Pancreas (tissue), 10 donors: ENCODE measurements around the gene TMBIM6. TPM values are rescaled to one million over a fixed set of nuclear protein-coding genes. Genes with fewer than 3 reads are reported as not detected.
"Not testable (repeated sequence)": the region's sequence is repeated elsewhere in the genome, so short reads cannot be mapped to it uniquely, and the experiment has no call there.

Experiments used
- ATAC-seq, 4 donors: fragments of 200-7000 bp; cut with Tn5 transposase; one replicate each; pipeline versions ENCODE4 v1.8.0 to v1.9.1; 2020; ENCODE audit warnings: mild to moderate bottlenecking in 4 of 4, moderate library complexity in 4 of 4
- DNase-seq, 6 donors: peaks; one replicate each; pipeline ENCODE4 v3.0.0-alpha.2; 2020
- FAIRE-seq: peaks from 2 replicates; lab custom pipeline; 2012; peaks lifted over from hg19 to GRCh38; lab: Jason Lieb, UNC
- H3K27ac ChIP-seq, 4 donors: fragments of 200-600 bp; sonication (generic); 1 replicate in 3 of 4; 2 replicates in 1 of 4; pipeline versions ENCODE4 v1.5.0 to v1.8.0; 2020
- H3K27me3 ChIP-seq, 4 donors: fragments of 200-600 bp; one replicate each; pipeline ENCODE4 v1.8.0; 2021
- H3K36me3 ChIP-seq, 3 donors: fragments of 200-600 bp; sonication (generic) in 1 of 3; one replicate each; pipeline versions ENCODE4 v1.5.0 to v1.8.0; 2020 to 2021
- H3K4me1 ChIP-seq, 3 donors: fragments of 200-600 bp; one replicate each; pipeline ENCODE4 v1.8.0; 2021
- H3K4me3 ChIP-seq, 4 donors: fragments of 200-600 bp; sonication (generic) in 2 of 4; one replicate each; pipeline versions ENCODE4 v1.5.0 to v1.8.0; 2020 to 2021
- H3K9me3 ChIP-seq, 4 donors: fragments of 200-600 bp; one replicate each; pipeline ENCODE4 v1.8.0; 2021
- whole genome bisulfite sequencing, 2 donors: extraction: QIAGEN DNeasy Blood & Tissue Kit; methylation state at CpG; one replicate each; pipeline ENCODE4 v1.1.7; 2013; 5-methylcytosine and 5-hydroxymethylcytosine counted together
- intact Hi-C, 3 donors: fragments of 100-400 bp; cut with DNase I; formaldehyde crosslinking; loops; one replicate each; pipeline versions ENCODE4 v1.11.1 to v1.14.2; 2022
- polyA plus RNA-seq, 2 donors: library from polyadenylated mRNA; stranded (reverse); fragments of 200-250 nt; gene quantifications; one replicate each; pipeline ENCODE4 v1.2.3, GENCODE V29; 2013
- total RNA-seq, 6 donors: library from RNA; stranded (reverse); fragmentation: NEBNext Ultra II Directional in 4 of 6; extraction: Animal tissue kit (Norgen Biotek cat#: 25700) in 4 of 6; gene quantifications; one replicate each; pipeline versions ENCODE4 v1.2.1 to v1.2.4, GENCODE V29; 2021 to 2023
- TF ChIP-seq, protein P1 (sequence below), 4 donors: fragments of 200-600 bp; sonication (generic) in 3 of 4; IDR thresholded peaks; one replicate each; pipeline versions ENCODE4 v1.5.0 to v1.8.0; 2021; ENCODE audit warnings: antibody characterized with exemption in 4 of 4
- donor health status: healthy with polysubstance abuse.
- donor health status: DM: no; HTN: no; CAD: no; lungs with moderate emphysema.
- donor health status: DM: no; HTN: no; CAD: no.
- donor health status: control.
- donor health status: control.
- donor health status: Bipolar disorder and iron deficiency.
- donor health status: DM: yes; HTN: yes; CAD: no.
- donor health status: DM: no; HTN: no; CAD: no.
- donor health status: DM: no; HTN: no; CAD: no.
- donor health status: DM: yes; HTN: yes; CAD: no.

The TMBIM6 gene
- total and polyA plus RNA-seq, 8 donors, result 71.1 to 367 (median 256) TPM

- no peak for DNase-seq
- intact Hi-C loops, result loop anchor here in 1 of 3 donors (10.0 kb wide), 1 partner anchor 55 kb away; no protein-coding TSS in a partner anchor
- Histone ChIP-seq H3K36me3 (no peaks in the 10 kb centered on the region), H3K27me3 (no peaks in the 10 kb centered on the region), H3K9me3 (no peaks in the 10 kb centered on the region), H3K4me3 (no peak overlapping the region), H3K4me1 (no peaks in the 10 kb centered on the region), H3K27ac (no peak overlapping the region)
- no peak for ATAC-seq
- FAIRE-seq, result no peak
- TF ChIP-seq, protein P1, sequence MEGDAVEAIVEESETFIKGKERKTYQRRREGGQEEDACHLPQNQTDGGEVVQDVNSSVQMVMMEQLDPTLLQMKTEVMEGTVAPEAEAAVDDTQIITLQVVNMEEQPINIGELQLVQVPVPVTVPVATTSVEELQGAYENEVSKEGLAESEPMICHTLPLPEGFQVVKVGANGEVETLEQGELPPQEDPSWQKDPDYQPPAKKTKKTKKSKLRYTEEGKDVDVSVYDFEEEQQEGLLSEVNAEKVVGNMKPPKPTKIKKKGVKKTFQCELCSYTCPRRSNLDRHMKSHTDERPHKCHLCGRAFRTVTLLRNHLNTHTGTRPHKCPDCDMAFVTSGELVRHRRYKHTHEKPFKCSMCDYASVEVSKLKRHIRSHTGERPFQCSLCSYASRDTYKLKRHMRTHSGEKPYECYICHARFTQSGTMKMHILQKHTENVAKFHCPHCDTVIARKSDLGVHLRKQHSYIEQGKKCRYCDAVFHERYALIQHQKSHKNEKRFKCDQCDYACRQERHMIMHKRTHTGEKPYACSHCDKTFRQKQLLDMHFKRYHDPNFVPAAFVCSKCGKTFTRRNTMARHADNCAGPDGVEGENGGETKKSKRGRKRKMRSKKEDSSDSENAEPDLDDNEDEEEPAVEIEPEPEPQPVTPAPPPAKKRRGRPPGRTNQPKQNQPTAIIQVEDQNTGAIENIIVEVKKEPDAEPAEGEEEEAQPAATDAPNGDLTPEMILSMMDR (IDR thresholded peaks at IDR 0.05), result no peak
- WGBS, 2 donors, result 57 to 59% methylated on average over 2 of the region's 2 CpGs
These were observed 38.2 kb downstream of the TMBIM6 start for GRCh38 chr12:49779581-49779980.

- H3K4me3 ChIP-seq, ATAC-seq, H3K9me3 ChIP-seq, H3K27ac ChIP-seq, H3K36me3 ChIP-seq, FAIRE-seq, DNase-seq, H3K27me3 ChIP-seq, H3K4me1 ChIP-seq, intact Hi-C loops: not testable (repeated sequence)
- 84 to 85% methylated on average over 6 of the region's 6 CpGs for WGBS, 2 donors
These were observed 39.6 kb downstream of the TMBIM6 start for GRCh38 chr12:49780914-49781313.

DNA sequence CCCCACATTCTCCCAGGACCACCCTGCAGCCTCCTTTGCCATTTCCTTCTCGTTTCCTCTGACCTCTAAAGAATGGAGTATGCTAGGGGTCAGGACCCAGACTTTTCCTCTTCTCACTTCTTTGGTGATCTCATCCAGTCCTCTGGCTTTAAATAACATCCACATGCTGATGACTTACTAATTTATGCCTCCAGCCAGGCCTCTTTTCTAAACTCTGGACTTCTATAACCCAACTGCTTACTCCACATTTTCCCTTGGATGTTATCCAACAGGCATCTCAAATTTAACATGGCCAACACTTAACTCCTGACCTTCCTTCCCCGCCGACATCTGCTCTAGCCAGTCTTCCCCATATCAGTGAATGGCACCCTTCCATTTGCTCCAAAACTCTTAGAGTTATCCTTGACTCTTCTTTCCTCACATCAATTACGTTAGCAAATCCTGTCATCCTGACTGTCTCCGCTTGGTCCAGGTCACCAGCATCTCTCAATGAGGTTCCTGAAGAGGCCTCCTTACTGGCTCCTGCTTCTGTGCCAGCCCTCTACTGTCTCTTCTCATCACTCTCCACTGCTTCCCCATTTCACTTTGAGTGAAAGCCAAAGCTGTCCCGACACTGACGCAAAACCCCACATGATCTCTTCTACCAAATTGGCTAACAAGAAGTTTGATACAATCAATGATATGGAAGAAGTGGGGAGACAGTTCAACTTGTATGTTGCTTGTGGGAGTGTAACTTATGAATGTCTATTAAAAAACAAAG, 42.7 kb downstream of the TMBIM6 start:
- Histone ChIP-seq H3K9me3 (no peaks in the 10 kb centered on the region), H3K36me3 (no peaks in the 10 kb centered on the region), H3K27me3 (no peaks in the 10 kb centered on the region), H3K27ac (no peak overlapping the region), H3K4me3 (no peak overlapping the region), H3K4me1 (no peaks in the 10 kb centered on the region)
- TF ChIP-seq, protein P1 (IDR thresholded peaks at IDR 0.05), result no peak
- WGBS, 2 donors, result 48 to 64% methylated on average over 7 of the region's 7 CpGs
- DNase-seq, result no peak
- FAIRE-seq, result no peak
- intact Hi-C loops, result no loop called here
- ATAC-seq, result peak in 3 of 4 donors; percentile 21 to 71 (median 65)

- H3K4me1 ChIP-seq, result no peaks in the 10 kb centered on the region
- H3K36me3 ChIP-seq, result no peaks in the 10 kb centered on the region
- H3K4me3 ChIP-seq, result no peak overlapping the region
- peak in 1 of 4 donors; percentile 39 for ATAC-seq
- FAIRE-seq, result no peak
- H3K27me3 ChIP-seq, result no peaks in the 10 kb centered on the region
- TF ChIP-seq, protein P1 (IDR thresholded peaks at IDR 0.05), result no peak
- no peaks in the 10 kb centered on the region for H3K9me3 ChIP-seq
- DNase-seq, result no peak
- 74 to 88% methylated on average over 4 of the region's 4 CpGs for WGBS, 2 donors
- no peak overlapping the region for H3K27ac ChIP-seq
- intact Hi-C loops, result no loop called here
These were observed 43.5 kb downstream of the TMBIM6 start for GRCh38 chr12:49784756-49785409.

GRCh38 chr12:49787672-49788071, 46.3 kb downstream of the TMBIM6 start:
- DNase-seq (no peak), FAIRE-seq (no peak), ATAC-seq (no peak)
- H3K4me1 ChIP-seq, result no peaks in the 10 kb centered on the region
- TF ChIP-seq, protein P1 (IDR thresholded peaks at IDR 0.05), result no peak
- 95 to 98% methylated on average over 2 of the region's 2 CpGs for whole genome bisulfite sequencing, 2 donors
- no peak overlapping the region for H3K27ac ChIP-seq
- H3K9me3 ChIP-seq, result no peaks in the 10 kb centered on the region
- no peaks in the 10 kb centered on the region for H3K27me3 ChIP-seq
- intact Hi-C loops, result no loop called here
- no peak overlapping the region for H3K4me3 ChIP-seq
- H3K36me3 ChIP-seq, result no peaks in the 10 kb centered on the region
